BE2C (cell line): ENCODE results near the gene NANOGP8.

ENCODE experiments used
- DNase-seq: peaks from one replicate; pipeline ENCODE4 v3.0.0-alpha.2; 2020
- H3K27me3 ChIP-seq: fragments of 250-450 bp; sonication (Bioruptor Pico); 2 replicates; pipeline ENCODE4 v1.5.1; 2020; ENCODE audit warnings: mild to moderate bottlenecking
- H3K36me3 ChIP-seq: fragments of 250-450 bp; sonication (Bioruptor Pico); 2 replicates; pipeline ENCODE4 v1.5.1; 2020; ENCODE audit warnings: mild to moderate bottlenecking
- H3K4me1 ChIP-seq: fragments of 250-450 bp; sonication (Bioruptor Pico); 2 replicates; pipeline ENCODE4 v1.5.1; 2020
- H3K4me3 ChIP-seq: 2 replicates; pipeline ENCODE4 v1.5.1; 2011; ENCODE audit warnings: low read depth, low read length
- H3K9me3 ChIP-seq: fragments of 250-450 bp; sonication (Bioruptor Pico); 2 replicates; pipeline ENCODE4 v1.5.1; 2020
- TF ChIP-seq, protein P1 (sequence below): IDR thresholded peaks from 2 replicates; pipeline ENCODE4 v1.5.1; 2012; ENCODE audit warnings: mild to moderate bottlenecking, low read depth, low read length

Gene NANOGP8

DNA sequence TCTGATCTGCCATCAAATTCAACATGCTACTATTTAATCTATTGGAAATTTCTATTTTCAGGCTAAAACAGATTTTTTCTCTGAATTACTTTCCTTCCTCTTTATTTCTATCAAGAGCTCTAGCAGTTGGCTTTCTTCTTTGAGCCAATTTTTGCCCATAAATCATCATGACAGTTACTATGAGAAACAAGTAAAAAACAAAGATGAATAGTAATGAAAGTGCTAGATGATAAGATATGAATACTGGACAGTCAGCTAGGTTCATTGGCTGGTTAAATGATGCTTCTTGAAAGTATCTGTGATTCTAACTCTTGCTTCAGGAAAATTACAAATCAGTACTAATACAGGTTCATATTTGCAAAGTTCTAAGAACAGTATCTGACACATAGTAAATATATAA, 38.6 kb upstream of the NANOGP8 start:
- Histone ChIP-seq H3K4me3 (no peak overlapping the region), H3K4me1 (no peaks in the 10 kb centered on the region), H3K36me3 (no peaks in the 10 kb centered on the region), H3K27me3 (no peaks in the 10 kb centered on the region), H3K9me3 (no peaks in the 10 kb centered on the region)
- TF ChIP-seq, protein P1, sequence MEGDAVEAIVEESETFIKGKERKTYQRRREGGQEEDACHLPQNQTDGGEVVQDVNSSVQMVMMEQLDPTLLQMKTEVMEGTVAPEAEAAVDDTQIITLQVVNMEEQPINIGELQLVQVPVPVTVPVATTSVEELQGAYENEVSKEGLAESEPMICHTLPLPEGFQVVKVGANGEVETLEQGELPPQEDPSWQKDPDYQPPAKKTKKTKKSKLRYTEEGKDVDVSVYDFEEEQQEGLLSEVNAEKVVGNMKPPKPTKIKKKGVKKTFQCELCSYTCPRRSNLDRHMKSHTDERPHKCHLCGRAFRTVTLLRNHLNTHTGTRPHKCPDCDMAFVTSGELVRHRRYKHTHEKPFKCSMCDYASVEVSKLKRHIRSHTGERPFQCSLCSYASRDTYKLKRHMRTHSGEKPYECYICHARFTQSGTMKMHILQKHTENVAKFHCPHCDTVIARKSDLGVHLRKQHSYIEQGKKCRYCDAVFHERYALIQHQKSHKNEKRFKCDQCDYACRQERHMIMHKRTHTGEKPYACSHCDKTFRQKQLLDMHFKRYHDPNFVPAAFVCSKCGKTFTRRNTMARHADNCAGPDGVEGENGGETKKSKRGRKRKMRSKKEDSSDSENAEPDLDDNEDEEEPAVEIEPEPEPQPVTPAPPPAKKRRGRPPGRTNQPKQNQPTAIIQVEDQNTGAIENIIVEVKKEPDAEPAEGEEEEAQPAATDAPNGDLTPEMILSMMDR: no peak
- DNase-seq: no peak

DNA sequence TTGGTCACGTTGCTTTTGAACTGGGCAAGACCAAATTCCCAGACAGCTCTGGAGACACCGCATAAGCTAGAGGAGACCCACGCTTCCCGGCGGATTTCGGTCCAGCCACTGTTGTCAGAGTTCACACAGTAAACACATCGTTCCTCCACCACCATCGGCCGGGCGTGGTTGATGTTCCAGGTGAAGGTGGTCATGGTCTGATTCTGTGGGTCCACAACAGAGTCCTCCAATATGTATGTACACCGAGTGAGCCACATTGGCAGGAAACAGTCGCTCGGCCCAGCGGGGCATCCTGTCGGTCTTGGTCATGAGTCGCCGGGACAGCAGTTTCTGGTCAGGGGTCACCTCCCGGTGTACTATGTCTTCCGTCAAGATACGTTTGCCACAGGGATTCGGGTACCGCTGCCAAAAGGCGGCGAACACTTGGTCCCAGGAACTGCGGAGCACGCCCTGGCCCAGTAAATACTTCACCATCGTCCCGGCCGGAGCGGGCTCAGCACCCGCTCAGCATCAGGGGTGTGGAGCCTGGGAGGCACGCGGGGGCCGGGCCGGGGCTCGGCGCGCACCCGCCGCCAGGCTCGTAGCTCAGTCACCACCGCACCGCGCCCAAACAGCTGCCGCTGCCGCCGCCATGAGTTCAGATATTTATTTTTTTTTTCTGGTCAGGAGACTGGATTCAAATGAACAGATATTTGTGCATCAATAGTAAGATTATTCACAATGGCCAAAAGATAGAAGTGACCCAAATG, 36.7 kb upstream of the NANOGP8 start:
- H3K27me3 ChIP-seq: no peaks in the 10 kb centered on the region
- no peaks in the 10 kb centered on the region; the same call in 1 of the 2 replicates for H3K4me1 ChIP-seq
- no peaks in the 10 kb centered on the region for H3K36me3 ChIP-seq
- H3K9me3 ChIP-seq: no peaks in the 10 kb centered on the region
- DNase-seq: no peak
- H3K4me3 ChIP-seq: no peak overlapping the region
- TF ChIP-seq, protein P1: no peak

DNA sequence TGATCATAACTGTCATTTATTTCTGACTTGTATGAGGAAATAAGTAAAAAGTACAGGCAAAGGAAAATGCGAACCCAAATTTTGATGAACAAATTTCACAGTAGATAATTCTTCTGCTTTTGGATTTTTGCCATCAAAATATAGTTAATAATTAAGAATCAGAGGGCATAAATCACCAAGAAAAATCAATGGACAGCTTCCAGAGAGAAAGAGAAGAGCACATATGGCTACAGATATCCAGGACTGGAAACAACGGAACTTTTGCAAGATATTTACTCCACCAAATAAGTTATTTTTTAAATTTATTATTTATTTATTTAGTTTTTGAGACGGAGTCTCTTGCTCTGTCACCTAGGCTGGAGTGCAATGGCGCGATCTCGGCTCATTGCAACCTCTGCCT, 35.1 kb upstream of the NANOGP8 start:
- Histone ChIP-seq H3K9me3 (no peaks in the 10 kb centered on the region), H3K36me3 (no peaks in the 10 kb centered on the region)
- TF ChIP-seq, protein P1: no peak

DNA sequence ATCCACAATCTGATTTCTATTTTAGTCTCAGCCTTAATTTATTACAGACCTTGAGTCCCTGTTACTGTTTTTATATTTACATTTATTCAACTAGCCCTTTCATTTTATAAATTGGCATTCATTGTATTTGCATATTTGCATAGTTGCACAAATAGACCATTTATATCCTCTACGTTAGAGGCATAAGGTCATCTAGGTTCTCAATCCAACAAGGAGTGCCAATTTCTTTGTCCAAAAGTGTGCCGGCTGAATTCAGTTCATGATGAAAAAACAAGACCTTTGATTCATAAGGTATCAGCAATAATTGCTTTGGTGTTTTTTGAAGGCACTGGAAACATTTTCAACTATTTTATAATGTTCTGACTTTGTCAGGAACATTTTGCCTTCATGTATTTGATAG, 33.9 kb upstream of the NANOGP8 start:
- H3K4me1 ChIP-seq: peaks cover 14% of the 10 kb centered on the region
- TF ChIP-seq, protein P1: no peak
- no peak for DNase-seq

More for the DNA sequence above, 35.1 kb upstream of the NANOGP8 start:
- H3K4me3 ChIP-seq: no peak overlapping the region
- peaks cover 2% of the 10 kb centered on the region for H3K4me1 ChIP-seq
- H3K27me3 ChIP-seq: no peaks in the 10 kb centered on the region
- DNase-seq: no peak

GRCh38 chr15:35117543-35118265, 32.6 kb upstream of the NANOGP8 start:
- Histone ChIP-seq H3K4me1 (peaks cover 16% of the 10 kb centered on the region), H3K4me3 (no peak overlapping the region), H3K9me3 (no peaks in the 10 kb centered on the region), H3K27me3 (no peaks in the 10 kb centered on the region), H3K36me3 (no peaks in the 10 kb centered on the region)
- DNase-seq: no peak
- TF ChIP-seq, protein P1: no peak

More for the DNA sequence above, 33.9 kb upstream of the NANOGP8 start:
- Histone ChIP-seq H3K4me3 (no peak overlapping the region), H3K27me3 (no peaks in the 10 kb centered on the region), H3K36me3 (no peaks in the 10 kb centered on the region), H3K9me3 (no peaks in the 10 kb centered on the region)
